ENCODE results near the gene ZNF124. TPM values are rescaled to one million over a fixed set of nuclear protein-coding genes. Genes with fewer than 3 reads are reported as not detected.
A peak's percentile ranks its signal among the peaks of the same experiment; 100 is the strongest.
"Not testable (repeated sequence)": the region's sequence is repeated elsewhere in the genome, so short reads cannot be mapped to it uniquely, and the experiment has no call there.

The ZNF124 gene
- polyA plus RNA-seq, 1 experiment: 4.9 TPM

GRCh38 chr1:247147781-247148180 is 24.0 kb downstream of the ZNF124 start:
- ChIA-PET POLR2A (no interaction called here), CTCF (no interaction called here)
- DNase-seq (ENCODE audit: low read depth, low spot score): no peak
- Histone ChIP-seq H3K4me3 (ENCODE audit: low read depth, low read length) (no peak overlapping the region), H3K9me3 (ENCODE audit: control insufficient read depth, insufficient read depth, low read length) (peaks cover 50% of the 10 kb centered on the region), H3K27me3 (ENCODE audit: control insufficient read depth, insufficient read depth, low read length) (no peaks in the 10 kb centered on the region), H3K27ac (ENCODE audit: low read depth, low read length) (no peak overlapping the region)
- no peak for TF ChIP-seq CTCF (IDR thresholded peaks at IDR 0.05; ENCODE audit: low read depth, low read length)

GRCh38 chr1:247147120-247147519 is 24.7 kb downstream of the ZNF124 start:
- H3K27ac ChIP-seq (ENCODE audit: low read depth, low read length); H3K4me3 ChIP-seq (ENCODE audit: low read depth, low read length); H3K27me3 ChIP-seq (ENCODE audit: control insufficient read depth, insufficient read depth, low read length); DNase-seq (ENCODE audit: low read depth, low spot score); POLR2A ChIA-PET: not testable (repeated sequence)
- CTCF ChIA-PET: interaction anchor here (0.7 kb wide), 1 partner anchor 96 kb away, joined by 4 read pairs; no protein-coding TSS in a partner anchor
- H3K9me3 ChIP-seq (ENCODE audit: control insufficient read depth, insufficient read depth, low read length): peaks cover 49% of the 10 kb centered on the region

- ChIA-PET CTCF (interaction anchor here (0.7 kb wide), 1 partner anchor 96 kb away, joined by 4 read pairs; no protein-coding TSS in a partner anchor), POLR2A (no interaction called here)
- no peaks in the 10 kb centered on the region for H3K27me3 ChIP-seq (ENCODE audit: control insufficient read depth, insufficient read depth, low read length)
- H3K27ac ChIP-seq (ENCODE audit: low read depth, low read length): no peak overlapping the region
- no peak overlapping the region for H3K4me3 ChIP-seq (ENCODE audit: low read depth, low read length)
- no peak for TF ChIP-seq CTCF (IDR thresholded peaks at IDR 0.05; ENCODE audit: low read depth, low read length)
- no peak for DNase-seq (ENCODE audit: low read depth, low spot score)
- peaks cover 52% of the 10 kb centered on the region for H3K9me3 ChIP-seq (ENCODE audit: control insufficient read depth, insufficient read depth, low read length)
Observed at GRCh38 chr1:247146671-247147070, 25.1 kb downstream of the ZNF124 start.

DNA sequence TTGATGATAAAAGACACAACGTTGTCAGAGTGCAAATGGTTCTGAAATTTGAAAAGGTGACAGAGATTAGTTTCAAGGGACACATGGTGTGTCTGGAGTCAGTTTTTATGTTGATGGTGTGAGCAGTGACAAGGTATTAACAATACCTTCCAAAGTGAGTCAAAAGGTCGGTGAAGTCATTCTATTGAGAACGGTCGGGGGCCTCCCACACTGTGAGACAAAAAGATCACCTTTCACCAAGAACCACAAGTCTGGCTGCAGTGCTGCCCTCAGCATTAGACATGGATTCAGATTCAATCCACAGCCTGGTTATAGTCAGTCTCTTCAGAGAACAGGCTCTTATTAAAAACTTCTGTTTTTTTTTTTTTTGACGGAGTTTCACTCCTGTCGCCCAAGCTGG is 26.5 kb downstream of the ZNF124 start:
- ChIA-PET POLR2A (no interaction called here), CTCF (no interaction called here)
- Histone ChIP-seq H3K9me3 (ENCODE audit: control insufficient read depth, insufficient read depth, low read length) (peaks cover 60% of the 10 kb centered on the region), H3K4me3 (ENCODE audit: low read depth, low read length) (no peak overlapping the region), H3K27ac (ENCODE audit: low read depth, low read length) (no peak overlapping the region), H3K27me3 (ENCODE audit: control insufficient read depth, insufficient read depth, low read length) (no peaks in the 10 kb centered on the region)
- no peak for DNase-seq (ENCODE audit: low read depth, low spot score)
- TF ChIP-seq CTCF (IDR thresholded peaks at IDR 0.05; ENCODE audit: low read depth, low read length): no peak

DNA sequence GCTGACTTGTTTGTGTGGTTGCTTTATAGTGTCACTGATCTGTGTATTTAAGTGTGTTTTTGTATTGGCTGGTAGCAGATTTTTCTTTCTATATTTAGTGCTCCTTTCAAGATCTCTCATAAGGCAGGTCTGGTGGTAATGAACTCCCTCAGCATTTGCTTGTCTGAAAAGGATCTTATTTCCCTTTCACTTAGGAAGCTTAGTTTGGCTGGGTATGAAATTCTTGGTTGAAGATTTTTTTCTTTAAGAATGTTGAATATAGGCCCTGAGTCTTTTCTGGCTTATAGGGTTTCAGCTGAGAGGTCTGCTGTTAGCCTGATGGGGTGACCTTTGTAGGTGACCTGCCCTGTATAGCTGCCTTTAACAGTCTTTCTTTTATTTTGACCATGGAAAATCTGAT is 32.3 kb downstream of the ZNF124 start:
- DNase-seq (ENCODE audit: low read depth, low spot score); CTCF ChIA-PET; H3K4me3 ChIP-seq (ENCODE audit: low read depth, low read length); H3K27me3 ChIP-seq (ENCODE audit: control insufficient read depth, insufficient read depth, low read length); POLR2A ChIA-PET; H3K27ac ChIP-seq (ENCODE audit: low read depth, low read length): not testable (repeated sequence)
- H3K9me3 ChIP-seq (ENCODE audit: control insufficient read depth, insufficient read depth, low read length): peaks cover 40% of the 10 kb centered on the region

DNA sequence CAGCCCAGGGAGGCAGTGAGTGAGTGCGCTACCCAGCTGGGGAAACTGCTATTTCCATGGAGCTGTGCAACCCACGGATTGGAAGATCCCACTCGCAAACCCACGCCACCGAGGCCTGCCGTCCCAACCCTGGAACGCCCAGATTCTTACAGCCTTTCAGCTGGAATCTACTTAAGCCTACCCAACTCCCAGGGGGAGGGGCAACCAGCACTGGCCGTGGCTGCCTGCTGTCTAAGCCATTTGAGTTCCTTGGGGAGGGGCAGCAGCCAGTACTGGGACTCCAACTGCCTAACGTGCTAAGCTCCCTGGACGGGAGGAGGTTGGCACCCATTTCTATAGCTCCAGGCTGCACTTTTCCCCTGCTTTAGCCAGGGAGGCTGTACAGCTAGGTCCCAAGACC is 40.6 kb downstream of the ZNF124 start:
- no peak overlapping the region for H3K4me3 ChIP-seq (ENCODE audit: low read depth, low read length)
- ChIA-PET CTCF (no interaction called here), POLR2A (no interaction called here)
- H3K27me3 ChIP-seq (ENCODE audit: control insufficient read depth, insufficient read depth, low read length): no peaks in the 10 kb centered on the region
- H3K27ac ChIP-seq (ENCODE audit: low read depth, low read length): no peak overlapping the region
- TF ChIP-seq CTCF (IDR thresholded peaks at IDR 0.05; ENCODE audit: low read depth, low read length): no peak
- no peak for DNase-seq (ENCODE audit: low read depth, low spot score)
- H3K9me3 ChIP-seq (ENCODE audit: control insufficient read depth, insufficient read depth, low read length): peaks cover 22% of the 10 kb centered on the region

GRCh38 chr1:247127519-247128282 is 44.1 kb downstream of the ZNF124 start:
- Histone ChIP-seq H3K4me3 (ENCODE audit: low read depth, low read length) (peak overlapping the region; percentile 34), H3K9me3 (ENCODE audit: control insufficient read depth, insufficient read depth, low read length) (peaks cover 30% of the 10 kb centered on the region)
- H3K27me3 ChIP-seq (ENCODE audit: control insufficient read depth, insufficient read depth, low read length); DNase-seq (ENCODE audit: low read depth, low spot score); CTCF ChIA-PET; H3K27ac ChIP-seq (ENCODE audit: low read depth, low read length): not testable (repeated sequence)
- POLR2A ChIA-PET: interaction anchor here (0.7 kb wide), 1 partner anchor 41 kb away, joined by 3 read pairs; no protein-coding TSS in a partner anchor

DNA sequence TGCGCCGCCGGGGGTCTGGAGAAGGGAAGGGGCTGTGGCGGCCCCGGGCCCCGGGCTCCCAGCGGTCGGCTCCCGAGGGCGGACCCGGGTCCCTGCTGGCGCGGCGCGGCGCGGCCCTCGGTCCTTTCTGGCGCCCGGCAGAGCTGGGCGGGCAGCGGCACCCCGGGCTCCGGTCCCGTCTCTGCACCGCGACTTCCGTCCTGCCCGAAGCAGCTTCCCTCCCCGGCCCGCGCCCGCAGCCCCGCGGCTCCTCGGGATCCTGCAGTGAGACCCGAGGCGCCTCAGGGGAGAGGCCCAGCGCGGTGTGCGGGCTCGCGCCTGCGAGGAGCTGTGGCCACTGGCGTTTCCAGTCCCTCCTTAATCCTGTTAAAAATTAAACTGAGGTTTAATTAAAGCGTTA is 45.2 kb downstream of the ZNF124 start:
- H3K9me3 ChIP-seq (ENCODE audit: control insufficient read depth, insufficient read depth, low read length): peaks cover 25% of the 10 kb centered on the region
- POLR2A ChIA-PET; H3K4me3 ChIP-seq (ENCODE audit: low read depth, low read length); CTCF ChIA-PET; DNase-seq (ENCODE audit: low read depth, low spot score); H3K27me3 ChIP-seq (ENCODE audit: control insufficient read depth, insufficient read depth, low read length); H3K27ac ChIP-seq (ENCODE audit: low read depth, low read length): not testable (repeated sequence)

DNA sequence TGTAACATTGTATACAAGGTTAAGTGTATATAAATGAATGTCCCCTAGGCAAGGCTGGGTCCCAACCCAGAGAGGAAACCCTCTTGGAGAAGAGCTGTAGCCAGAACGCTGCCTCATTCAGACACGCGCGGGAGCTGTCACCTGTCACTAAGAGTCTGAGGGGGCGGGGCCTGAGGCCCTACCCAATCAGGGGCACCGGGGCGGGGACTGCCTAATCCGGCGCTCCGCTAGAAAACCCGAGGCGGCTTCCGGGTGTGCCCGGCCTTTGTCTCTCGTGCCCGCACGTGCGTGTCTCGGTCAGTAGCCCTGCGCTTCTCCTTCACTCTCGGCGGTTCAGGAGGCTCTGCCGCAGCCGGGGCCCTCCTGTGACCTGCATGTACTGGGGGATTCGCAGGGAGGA is 45.7 kb downstream of the ZNF124 start:
- H3K4me3 ChIP-seq (ENCODE audit: low read depth, low read length); POLR2A ChIA-PET; DNase-seq (ENCODE audit: low read depth, low spot score); H3K27me3 ChIP-seq (ENCODE audit: control insufficient read depth, insufficient read depth, low read length); CTCF ChIA-PET; H3K27ac ChIP-seq (ENCODE audit: low read depth, low read length): not testable (repeated sequence)
- peaks cover 20% of the 10 kb centered on the region for H3K9me3 ChIP-seq (ENCODE audit: control insufficient read depth, insufficient read depth, low read length)
